Suprapubic skin (tissue), 4 donors: ENCODE data around the gene IFTAP. TPM values are rescaled to one million over a fixed set of nuclear protein-coding genes. Genes with fewer than 3 reads are reported as not detected.

ENCODE experiments used
- DNase-seq, 2 donors: peaks; one replicate each; pipeline ENCODE4 v3.0.0-alpha.2; 2019; ENCODE audit warnings: low spot score in 2 of 2
- H3K27ac ChIP-seq: fragments of 200-600 bp; sonication (generic); one replicate; pipeline ENCODE4 v1.5.1; 2019
- H3K27me3 ChIP-seq: fragments of 200-600 bp; sonication (generic); one replicate; pipeline ENCODE4 v1.5.1; 2019
- H3K36me3 ChIP-seq: fragments of 200-600 bp; sonication (generic); one replicate; pipeline ENCODE4 v1.5.1; 2019
- H3K4me1 ChIP-seq: fragments of 200-600 bp; sonication (generic); one replicate; pipeline ENCODE4 v1.5.1; 2019
- H3K4me3 ChIP-seq: fragments of 200-600 bp; sonication (generic); one replicate; pipeline ENCODE4 v1.5.1; 2019; ENCODE audit warnings: mild to moderate bottlenecking
- H3K9me3 ChIP-seq: fragments of 200-600 bp; sonication (generic); one replicate; pipeline ENCODE4 v1.5.1; 2019
- EP300 ChIP-seq: sonication (generic); formaldehyde crosslinking; IDR thresholded peaks from one replicate; pipeline ENCODE4 v1.6.1; 2017; ENCODE audit warnings: antibody characterized with exemption
- POLR2A ChIP-seq, 2 donors: fragments of 450-650 bp; IDR thresholded peaks; one replicate each; pipeline ENCODE4 v1.6.1; 2017; ENCODE audit warnings: antibody characterized with exemption in 2 of 2, mild to moderate bottlenecking in 2 of 2, moderate library complexity in 2 of 2
- POLR2AphosphoS5 ChIP-seq, 3 donors: sonication (generic); formaldehyde crosslinking; IDR thresholded peaks; one replicate each; pipeline ENCODE4 v1.6.1; 2017; ENCODE audit warnings: antibody characterized with exemption in 3 of 3
- WGBS: methylation state at CpG from one replicate; pipeline ENCODE4 v1.1.5; 2018; 5-methylcytosine and 5-hydroxymethylcytosine counted together
- total RNA-seq, 4 donors: library from RNA; depleted of rRNA; stranded (reverse); fragments of >200 nt; gene quantifications; one replicate each; pipeline ENCODE4 v1.1.0, GENCODE V29; 2016
- TF ChIP-seq, protein P1 (sequence below), 2 donors: fragments of 200-600 bp in 1 of 2; fragments of 450-650 bp in 1 of 2; sonication (generic) in 1 of 2; IDR thresholded peaks; one replicate each; pipeline ENCODE4 v1.5.1; 2016 to 2019; ENCODE audit warnings: antibody characterized with exemption in 2 of 2, mild to moderate bottlenecking in 1 of 2, moderate library complexity in 1 of 2

IFTAP gene
- total RNA-seq, 4 donors from 2014 or later: 6.6 to 17.8 (median 8.8) TPM

DNA sequence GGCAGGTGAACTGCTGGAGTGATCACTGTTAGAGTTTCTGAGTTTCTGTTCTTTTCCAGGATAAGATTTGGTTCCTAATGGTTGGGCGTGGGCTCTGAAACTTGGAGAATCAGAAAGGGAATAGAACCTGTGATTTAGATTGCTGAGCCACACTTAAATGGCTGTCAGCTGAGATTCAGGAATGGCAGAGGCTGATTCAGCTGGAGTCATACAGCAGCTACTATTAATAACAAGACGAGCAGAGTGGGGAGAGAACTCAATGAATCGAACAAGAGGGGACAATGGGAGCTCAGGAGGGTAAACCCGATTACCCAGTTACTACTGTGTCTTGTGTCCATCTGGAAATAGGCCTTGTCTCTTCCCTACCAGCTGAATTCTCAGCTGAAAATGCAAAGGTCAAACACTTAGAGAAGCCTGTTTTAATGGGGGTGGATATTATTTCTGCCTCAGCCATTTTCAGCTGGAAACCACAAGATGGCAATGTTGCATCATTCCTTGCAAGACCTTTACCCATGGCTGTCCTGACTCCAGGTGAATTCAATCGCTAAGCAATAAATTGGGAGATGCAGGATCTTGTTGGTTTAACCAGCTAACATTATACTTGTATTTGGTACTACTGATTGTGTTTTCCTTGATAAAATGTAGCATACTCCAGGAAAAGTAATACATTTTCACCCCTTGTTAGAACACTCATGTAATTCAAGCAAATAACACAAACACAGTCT is 108.2 kb downstream of the IFTAP start:
- H3K4me3 ChIP-seq: no peak overlapping the region
- no peak for DNase-seq
- 47% methylated on average over 5 of the region's 5 CpGs for WGBS
- no peaks in the 10 kb centered on the region for H3K27me3 ChIP-seq
- TF ChIP-seq POLR2A (IDR thresholded peaks at IDR 0.05): no peak
- TF ChIP-seq POLR2AphosphoS5 (IDR thresholded peaks at IDR 0.05): no peak
- TF ChIP-seq, protein P1, sequence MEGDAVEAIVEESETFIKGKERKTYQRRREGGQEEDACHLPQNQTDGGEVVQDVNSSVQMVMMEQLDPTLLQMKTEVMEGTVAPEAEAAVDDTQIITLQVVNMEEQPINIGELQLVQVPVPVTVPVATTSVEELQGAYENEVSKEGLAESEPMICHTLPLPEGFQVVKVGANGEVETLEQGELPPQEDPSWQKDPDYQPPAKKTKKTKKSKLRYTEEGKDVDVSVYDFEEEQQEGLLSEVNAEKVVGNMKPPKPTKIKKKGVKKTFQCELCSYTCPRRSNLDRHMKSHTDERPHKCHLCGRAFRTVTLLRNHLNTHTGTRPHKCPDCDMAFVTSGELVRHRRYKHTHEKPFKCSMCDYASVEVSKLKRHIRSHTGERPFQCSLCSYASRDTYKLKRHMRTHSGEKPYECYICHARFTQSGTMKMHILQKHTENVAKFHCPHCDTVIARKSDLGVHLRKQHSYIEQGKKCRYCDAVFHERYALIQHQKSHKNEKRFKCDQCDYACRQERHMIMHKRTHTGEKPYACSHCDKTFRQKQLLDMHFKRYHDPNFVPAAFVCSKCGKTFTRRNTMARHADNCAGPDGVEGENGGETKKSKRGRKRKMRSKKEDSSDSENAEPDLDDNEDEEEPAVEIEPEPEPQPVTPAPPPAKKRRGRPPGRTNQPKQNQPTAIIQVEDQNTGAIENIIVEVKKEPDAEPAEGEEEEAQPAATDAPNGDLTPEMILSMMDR (IDR thresholded peaks at IDR 0.05): peak; percentile 25 to 62
- TF ChIP-seq EP300: no peak
- H3K9me3 ChIP-seq: no peaks in the 10 kb centered on the region
- H3K27ac ChIP-seq: no peak overlapping the region
- no peaks in the 10 kb centered on the region for H3K36me3 ChIP-seq
- no peaks in the 10 kb centered on the region for H3K4me1 ChIP-seq

DNA sequence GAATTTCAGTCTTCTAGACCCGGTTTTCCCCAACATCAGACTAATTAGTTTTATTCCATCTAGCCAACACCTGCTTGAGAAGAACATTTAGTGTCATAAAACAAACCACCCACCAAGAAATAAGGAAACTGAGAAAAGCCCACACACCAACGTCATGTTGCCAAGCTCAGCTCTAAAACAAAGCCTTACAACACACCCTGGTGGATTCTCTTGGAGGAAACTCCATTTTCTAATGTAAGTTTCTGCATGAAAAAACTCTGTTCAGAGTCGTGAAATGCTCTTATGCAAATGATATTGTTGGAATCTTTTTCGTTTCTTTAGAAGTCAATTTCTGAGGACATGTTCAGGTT is 108.7 kb downstream of the IFTAP start:
- Histone ChIP-seq H3K9me3 (no peaks in the 10 kb centered on the region), H3K4me3 (no peak overlapping the region), H3K27ac (no peak overlapping the region), H3K27me3 (no peaks in the 10 kb centered on the region), H3K36me3 (no peaks in the 10 kb centered on the region), H3K4me1 (no peaks in the 10 kb centered on the region)
- DNase-seq: no peak
- WGBS: 52% methylated on average over 4 of the region's 4 CpGs
- TF ChIP-seq POLR2A (IDR thresholded peaks at IDR 0.05) (no peak), EP300 (no peak), POLR2AphosphoS5 (IDR thresholded peaks at IDR 0.05) (no peak)
- TF ChIP-seq, protein P1 (IDR thresholded peaks at IDR 0.05): no peak

Other genes with a start within 250 kb of the IFTAP start
- 10 to 100 TPM; 12.6 to 18.7 (median 18.6) TPM for gene TRAF6, start 84.2 kb upstream of the IFTAP start, total RNA-seq
- gene RAG1, start 26.5 kb upstream of the IFTAP start, total RNA-seq: under 1 TPM; 0.23 to 0.56 (median 0.39) TPM
- not detected for gene RAG2, start 3.7 kb downstream of the IFTAP start, total RNA-seq